ENCODE measurements around the gene SNX5. TPM values are rescaled to one million over a fixed set of nuclear protein-coding genes. Genes with fewer than 3 reads are reported as not detected.
"Not testable (repeated sequence)": the region's sequence is repeated elsewhere in the genome, so short reads cannot be mapped to it uniquely, and the experiment has no call there.

The SNX5 gene
- total RNA-seq, 1 donor from 2014 or later = 64.5 TPM

DNA sequence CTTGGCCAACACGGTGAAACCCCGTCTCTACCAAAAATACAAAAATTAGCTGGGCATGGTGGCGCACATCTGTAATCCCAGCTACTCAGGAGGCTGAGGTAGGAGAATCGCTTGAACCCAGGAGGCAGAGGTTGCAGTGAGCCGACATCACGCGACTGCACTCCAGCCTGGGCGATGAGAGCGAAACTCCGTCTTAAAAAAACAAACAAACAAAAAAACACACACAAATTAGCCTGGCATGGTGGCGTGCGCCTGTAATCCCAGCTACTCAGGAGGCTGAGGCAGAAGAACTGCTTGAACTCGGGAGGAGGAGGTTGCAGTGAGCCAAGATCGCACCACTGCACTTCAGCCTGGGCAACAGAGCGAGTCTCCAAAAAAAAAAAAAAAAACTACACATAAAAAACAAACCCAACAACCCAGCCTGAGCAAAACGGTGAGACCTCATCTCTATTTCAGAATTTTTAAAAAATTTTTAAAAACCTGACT, 8.2 kb downstream of the SNX5 start:
- DNase-seq (ENCODE audit: low spot score) = not testable (repeated sequence)

DNA sequence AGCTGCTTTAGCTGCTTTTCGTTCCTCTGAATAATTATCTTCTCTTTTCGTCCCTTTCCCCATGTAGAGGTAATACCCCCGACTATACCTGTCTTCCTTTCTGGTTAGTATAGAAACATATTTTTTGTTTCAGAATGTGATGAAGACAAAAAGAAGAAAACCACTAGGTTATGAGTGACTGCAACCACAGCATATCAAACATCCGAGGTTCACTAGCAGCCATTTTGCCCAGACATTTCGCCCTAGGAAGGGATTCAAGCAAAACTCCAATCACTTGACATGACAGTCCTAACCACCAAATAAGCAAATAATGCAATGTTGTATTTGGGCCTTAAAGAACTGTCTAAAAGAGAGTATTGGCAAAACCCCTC, 9.4 kb downstream of the SNX5 start:
- DNase-seq (ENCODE audit: low spot score) = no peak

DNA sequence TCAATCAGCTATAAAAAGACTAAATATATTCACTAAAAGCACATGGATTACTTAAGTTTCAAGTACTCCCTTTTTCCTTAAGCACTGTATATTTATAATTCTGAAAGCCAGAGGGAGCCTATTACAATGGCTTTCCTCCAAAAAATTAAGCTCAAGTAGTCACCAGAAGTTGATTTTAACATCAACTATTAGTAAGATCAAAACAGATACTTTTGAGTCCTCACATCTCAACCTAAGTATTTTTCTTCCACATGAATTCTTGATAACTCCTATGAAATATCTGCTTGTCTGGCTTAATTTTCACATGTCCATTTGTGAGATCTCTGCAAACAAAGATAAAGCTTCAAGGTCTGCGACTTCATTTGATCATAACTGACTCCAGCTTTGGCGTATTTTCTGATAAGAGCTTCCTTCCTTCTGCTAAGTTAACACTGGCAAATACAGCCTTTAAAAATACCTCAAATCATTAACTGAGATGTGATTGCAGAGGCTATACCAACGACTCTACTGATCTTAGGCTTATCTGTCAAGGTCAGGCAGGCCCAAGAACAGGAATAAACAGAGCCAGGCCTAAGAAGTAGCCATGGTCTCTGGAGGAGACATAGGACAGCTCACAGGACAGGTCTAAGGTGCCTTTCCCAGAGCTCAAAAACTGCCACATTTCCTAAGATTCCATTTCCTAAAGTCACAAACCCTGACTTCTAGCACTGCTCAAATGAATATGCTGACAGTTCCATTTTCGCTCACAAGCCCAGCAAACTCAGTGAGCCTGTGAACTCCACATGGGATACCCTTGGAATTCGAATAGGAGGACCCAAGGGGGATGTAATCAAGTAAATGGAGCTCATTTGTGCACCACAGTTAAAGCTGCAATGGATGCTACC, 10.0 kb downstream of the SNX5 start:
- DNase-seq (ENCODE audit: low spot score) = no peak

DNA sequence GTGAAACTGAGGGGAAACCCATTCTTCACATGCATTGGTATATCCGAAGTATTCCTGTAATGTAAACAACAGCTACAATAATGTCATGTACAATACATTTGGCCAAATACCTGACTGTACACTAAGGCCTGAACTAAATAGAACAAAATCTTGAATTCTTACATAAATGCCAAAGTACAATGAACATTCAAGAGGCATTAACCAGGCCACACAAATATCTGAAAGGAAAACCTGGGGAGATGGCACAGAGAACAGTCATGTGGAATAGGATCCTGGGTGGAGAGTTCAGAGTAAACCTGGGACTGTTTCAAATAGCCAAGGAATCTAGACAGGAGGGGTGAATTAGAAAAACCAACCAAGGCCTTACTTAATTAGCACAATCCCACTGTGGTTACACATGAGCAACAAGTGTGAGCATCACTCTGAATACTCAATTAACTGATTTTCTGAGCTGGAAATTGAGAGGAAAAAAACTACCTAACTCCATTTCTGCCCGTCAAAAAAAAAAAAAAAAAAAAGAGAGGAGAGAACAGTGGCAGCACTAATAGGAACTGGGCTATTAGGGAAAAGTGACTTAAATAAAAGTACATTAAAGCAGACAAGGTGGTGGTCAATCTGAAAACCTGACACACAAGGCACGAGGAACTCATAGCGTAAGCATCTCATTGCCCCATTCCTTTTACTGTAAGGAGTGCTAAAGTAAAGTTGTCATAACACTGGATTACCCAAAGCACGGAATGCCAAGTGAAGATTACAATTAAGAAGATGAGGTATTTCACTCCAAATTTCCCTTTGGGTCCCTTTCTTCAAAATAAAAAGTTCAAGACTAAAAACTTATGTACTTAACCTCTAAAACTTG, 10.9 kb downstream of the SNX5 start:
- no peak for DNase-seq (ENCODE audit: low spot score)

DNA sequence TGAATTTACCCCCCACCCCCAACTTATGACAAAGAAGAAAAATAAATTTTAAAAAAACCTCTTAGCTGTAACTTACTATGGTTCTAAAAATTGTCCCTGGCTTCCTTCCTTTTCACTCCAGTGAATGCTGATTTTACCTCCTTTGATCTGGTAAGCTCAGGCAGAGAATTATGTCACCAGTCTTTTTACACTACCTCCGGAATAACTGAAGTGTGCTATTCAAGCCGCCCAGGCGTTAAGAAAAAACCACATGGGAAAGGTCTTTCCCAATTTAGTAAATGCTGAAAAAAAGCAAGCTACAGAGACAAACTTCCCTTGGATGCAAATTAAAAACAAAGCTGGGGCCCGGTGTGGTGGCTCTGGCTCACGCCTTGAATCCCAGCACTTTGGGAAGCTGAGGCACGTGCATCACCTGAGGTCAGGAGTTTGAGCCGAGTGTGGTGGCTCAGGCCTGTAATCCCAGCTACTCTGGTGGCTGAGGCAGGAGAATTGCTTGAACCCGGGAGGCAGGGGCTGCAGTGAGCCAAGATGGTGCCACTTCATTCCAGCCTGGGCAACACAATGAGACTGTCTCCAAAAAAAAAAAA, 12.4 kb downstream of the SNX5 start:
- DNase-seq (ENCODE audit: low spot score) = no peak

DNA sequence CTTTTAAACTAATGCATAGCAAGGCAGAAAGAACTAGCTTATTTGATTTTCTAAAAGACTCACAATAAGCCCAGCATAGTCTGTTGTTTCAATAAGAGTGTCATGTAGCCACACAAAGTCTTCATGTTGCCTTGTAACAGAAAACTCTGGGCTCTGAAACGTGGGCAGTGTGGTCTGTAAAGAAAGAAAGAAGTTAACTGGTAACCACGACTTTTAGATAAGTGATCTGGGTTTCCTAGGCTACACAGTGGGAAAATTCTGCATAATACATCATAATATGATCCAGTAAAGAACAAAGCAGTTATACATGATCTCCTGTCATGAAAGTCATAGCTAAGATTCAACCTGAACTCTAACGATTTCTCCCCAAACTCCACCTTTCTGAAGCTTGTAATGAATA, 13.3 kb downstream of the SNX5 start:
- no peak for DNase-seq (ENCODE audit: low spot score)

DNA sequence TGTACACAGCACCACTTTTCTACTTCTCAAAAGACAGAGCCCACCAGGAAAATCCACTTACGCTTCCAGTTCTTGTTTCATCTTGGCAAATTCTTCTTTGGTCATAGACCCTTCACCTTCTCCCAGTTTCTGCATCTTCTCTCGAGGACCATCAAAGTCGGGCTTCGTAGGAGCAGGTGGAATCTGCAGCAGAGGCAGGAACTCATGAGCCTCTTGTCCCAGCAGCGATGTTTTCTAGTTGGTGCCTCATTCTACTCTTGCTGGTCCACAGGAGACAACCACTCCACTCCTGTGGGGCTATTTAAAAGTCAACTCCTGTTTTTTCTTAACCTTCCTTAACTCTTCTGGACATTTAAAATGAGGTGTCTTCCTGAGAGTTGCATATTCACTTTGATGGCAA, 14.7 kb downstream of the SNX5 start:
- DNase-seq (ENCODE audit: low spot score) = no peak

DNA sequence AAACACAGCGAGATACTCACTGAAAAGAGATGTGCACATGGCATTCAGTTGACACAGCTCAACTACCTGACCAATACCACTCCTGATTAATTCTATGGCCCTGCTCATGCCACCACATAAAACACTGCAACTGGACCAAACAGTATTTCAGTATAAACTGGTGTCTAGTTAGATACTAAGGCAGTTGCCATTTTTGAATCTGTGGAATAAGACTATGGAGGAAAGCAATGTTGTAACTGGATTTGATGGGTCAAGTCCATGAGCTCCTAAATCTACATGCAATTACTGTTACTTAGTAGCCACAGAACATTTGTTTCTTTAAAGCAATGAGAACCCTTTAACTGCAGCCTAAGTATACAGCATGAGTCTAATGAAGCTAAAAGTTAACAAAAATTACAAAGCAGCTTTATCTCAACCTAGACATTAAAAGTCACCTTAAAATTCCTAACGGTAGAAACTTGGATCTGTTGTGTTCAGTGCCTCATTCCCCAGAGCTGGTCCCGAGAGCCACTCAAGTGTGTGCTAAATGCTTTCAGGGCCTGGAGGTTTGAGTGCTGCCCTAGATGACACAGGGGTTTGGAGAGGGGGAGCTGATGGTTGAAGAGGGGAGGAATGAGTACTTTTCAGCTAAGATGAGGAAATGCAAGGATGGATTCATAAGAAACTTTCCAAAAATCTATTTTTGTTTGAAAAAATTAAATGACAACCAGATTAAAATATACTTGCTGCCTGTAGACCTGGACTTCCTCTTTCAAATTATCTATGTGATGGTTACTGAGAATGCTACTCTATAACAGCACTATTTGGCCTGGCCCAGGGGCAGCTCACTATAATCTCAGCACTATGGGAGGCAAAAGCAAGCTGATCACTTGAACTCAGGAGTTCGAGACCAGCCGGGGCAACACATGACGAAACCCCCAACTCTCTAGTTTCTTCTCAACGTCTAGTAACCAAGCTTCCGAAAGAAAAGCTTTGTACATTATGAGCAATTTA, 15.6 kb downstream of the SNX5 start:
- no peak for DNase-seq (ENCODE audit: low spot score)

DNA sequence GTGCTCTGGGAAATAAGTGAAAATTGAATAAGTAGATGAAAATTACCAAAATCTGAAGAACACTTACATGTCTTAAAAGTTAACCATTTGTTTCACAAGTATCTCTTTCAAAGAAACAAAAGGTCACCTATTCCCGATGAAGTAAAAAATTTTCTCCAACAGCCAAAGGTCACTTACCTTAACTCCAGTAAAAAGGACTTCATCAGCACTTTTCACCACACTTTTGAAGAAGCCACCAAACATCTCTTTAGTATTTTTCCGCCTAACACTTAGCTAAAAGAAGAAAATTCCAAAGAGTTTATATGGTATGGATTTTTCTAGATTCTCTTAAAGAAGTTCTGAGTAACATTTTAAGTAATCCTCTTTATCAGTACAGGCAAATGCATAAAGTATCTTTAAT, 17.3 kb downstream of the SNX5 start:
- DNase-seq (ENCODE audit: low spot score) = no peak

DNA sequence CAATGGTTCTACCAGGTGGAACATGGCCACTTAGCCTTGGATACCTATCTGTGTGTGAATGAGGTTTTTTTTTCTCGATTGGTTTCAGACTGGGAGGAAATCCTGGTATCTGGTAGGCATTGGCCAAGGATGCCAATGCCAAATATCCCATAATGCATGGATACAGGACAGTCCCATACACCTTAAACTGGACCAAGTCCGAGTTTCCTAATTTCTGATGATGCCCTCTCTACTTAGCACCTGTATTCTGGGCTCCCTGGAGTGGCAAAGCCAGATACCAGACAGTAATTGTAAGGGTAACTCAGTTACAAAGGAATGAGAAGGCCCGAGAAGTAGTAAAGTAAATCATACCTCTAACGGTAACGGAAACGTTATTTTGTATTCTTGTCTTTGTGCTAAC, 17.9 kb downstream of the SNX5 start:
- DNase-seq (ENCODE audit: low spot score) = no peak

DNA sequence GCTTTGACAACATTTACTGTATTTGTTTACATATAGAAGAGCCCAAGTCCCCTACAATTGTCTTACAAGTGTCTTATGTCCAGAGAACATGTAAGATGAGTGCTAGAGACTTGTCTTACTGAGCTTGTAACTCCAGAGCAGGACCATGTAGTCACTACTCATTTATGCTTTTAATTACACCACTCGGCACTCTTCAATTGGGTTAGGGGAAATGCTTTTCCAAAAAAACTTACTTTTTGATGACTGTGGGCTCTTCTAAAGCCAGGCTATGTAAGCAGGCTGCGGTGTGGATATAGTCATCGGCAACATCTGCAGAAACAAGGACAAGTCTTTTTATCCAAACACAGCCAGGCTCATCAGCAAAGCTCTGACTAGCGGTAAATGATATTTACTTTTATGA, 18.7 kb downstream of the SNX5 start:
- no peak for DNase-seq (ENCODE audit: low spot score)

DNA sequence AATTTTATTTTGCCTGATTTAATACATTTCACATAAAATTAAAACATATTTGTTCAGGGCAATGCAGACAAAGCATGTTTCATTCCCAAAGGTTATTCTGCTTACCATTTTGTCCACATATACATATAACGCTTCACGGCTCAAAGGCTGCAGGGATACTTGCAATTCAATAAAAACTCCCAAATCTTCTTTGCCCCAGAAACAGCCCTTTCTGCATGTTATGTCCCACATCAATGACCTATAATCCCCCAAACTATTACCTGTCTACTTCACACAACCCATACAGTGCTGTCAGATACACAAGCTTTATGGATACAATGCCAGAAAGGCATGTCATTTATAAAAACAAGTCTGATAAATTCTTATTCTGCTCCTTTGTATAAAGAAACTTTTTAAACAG, 20.2 kb downstream of the SNX5 start:
- no peak for DNase-seq (ENCODE audit: low spot score)

DNA sequence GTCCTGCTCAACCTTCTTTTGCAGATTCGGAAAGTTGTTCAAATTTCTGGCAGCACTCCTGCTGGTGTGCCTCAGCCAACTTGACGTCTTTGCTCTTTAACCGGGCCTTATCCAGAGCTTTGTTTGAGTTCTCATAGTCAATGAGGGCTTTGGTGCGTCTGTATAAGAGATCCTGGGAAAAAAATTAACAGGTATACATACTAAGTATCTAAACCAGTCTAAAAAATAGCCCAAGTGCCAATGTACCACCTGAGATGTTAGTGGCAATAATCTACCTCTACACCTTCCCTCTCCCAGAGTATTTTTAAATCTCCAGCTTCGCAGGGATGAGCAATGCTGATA, 21.1 kb downstream of the SNX5 start:
- DNase-seq (ENCODE audit: low spot score) = no peak

DNA sequence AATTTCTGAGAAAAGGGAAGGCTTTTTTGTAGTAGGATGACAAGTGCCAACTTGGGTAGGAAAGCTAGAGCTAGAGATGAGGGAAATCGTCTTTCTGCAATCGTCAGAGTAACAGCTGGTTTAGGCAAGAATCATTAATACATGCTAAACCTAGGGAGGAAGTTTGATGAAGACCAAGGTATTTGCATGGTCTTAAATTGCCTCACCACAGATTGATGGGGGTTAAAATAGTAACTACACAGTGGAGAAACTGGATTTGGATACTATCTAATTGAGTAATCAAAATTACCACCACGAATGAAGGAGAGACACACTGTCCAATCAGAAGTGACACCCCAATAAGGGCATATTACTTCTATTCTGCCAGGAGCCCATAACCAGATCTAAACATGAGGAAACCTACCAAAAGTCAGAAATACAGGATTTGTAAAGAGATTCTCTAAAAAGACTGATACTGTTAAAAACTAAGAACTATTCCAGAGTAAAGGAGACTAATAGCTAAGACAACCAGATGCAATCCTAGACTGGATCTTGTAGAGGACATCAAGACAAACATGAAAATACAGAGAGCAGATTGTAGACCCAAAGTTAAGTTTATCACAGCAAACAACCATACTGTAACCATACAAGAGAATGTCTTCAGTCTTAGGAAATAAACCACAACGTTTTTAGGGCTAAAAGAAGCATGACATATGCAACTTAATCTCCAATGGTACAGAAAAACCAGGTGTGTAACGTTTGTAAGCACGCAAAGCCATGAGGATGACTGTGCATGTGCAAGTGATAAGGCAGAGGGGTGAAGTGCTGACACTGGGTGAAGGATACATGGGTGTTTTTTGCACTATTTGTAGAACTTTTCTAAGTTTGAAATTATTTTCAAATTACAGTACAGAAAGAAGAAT, 21.8 kb downstream of the SNX5 start:
- no peak for DNase-seq (ENCODE audit: low spot score)

DNA sequence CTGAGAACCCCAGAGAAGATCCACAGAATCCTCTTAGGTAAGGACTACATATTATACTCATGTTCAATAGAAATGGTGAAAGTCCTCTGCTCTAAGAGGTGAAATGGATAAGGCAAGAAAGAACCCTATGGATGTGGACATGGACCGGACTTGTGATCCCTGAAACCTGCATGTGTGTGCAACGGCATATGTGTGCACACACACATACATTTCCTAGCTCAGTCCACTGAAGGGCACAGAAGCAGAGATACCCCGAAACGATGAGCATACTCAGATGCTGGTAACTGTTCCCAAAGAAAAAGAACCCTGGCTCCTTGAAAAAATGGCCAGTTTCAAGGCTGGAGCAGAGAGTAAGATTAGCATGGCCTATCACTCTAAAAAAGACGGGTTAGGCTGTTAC, 22.6 kb downstream of the SNX5 start:
- no peak for DNase-seq (ENCODE audit: low spot score)

DNA sequence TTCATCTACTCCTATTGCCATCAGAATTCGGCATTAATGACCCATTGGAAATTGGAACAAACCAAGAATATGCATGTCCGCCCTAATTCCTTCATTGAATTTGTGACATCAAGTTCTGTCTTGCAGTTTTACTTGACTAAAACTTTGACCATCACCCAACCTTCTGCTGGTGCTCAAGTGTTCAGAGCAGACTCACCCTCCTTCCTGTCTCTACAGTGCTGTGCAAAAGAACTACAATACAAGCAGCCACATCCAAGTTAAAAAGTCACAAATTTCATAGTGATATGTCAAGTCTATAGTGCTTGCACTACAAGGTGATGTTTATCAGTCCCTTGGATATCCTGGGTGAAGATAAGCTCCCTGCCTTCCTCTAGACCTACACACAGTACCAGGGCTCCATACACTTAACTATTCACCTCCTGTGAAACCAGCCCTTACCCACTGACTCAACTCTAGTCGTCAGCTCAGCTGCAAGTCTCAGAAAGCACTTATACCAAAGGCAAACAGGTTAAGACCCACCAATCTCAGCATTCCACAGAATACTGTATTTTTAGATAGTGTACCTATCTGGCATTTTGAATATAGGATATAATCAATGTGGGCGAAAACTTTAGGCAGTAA, 23.6 kb downstream of the SNX5 start:
- DNase-seq (ENCODE audit: low spot score) = no peak

DNA sequence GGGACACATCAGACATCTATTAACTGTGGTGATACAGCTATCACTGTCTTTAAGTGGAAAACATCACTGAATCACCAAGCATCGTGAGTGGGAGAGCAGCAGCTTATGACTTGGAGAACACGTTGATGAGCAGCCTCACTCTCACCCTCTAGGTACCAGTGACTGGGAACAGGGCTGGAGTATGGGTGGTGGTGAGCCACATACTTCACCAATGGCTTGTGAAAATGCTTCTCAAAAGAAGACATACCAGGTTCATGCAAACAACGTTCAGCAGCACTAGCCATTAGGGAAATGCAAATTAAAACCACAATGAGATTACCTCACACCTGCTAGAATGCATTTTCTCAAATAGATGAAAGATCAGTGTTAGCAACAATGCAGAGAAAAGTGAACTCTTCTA, 25.3 kb downstream of the SNX5 start:
- no peak for DNase-seq (ENCODE audit: low spot score)

DNA sequence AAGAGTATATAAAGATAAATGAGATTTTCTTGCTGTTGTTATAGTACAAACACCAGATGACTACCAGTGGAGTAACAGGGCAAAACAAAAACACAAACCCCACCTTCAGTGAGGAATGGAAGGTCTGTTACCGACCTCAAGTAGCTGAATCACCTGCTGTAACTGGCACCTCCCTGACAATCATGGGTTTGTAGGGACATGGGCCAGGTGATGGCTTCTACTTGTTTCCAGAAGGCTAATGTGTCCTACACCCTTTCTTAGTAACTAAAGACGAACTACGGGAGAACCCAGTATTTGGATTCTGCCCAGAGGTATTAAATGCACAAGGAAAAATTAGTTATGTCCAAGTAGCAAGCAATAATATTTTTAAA, 26.8 kb downstream of the SNX5 start:
- DNase-seq (ENCODE audit: low spot score) = no peak

DNA sequence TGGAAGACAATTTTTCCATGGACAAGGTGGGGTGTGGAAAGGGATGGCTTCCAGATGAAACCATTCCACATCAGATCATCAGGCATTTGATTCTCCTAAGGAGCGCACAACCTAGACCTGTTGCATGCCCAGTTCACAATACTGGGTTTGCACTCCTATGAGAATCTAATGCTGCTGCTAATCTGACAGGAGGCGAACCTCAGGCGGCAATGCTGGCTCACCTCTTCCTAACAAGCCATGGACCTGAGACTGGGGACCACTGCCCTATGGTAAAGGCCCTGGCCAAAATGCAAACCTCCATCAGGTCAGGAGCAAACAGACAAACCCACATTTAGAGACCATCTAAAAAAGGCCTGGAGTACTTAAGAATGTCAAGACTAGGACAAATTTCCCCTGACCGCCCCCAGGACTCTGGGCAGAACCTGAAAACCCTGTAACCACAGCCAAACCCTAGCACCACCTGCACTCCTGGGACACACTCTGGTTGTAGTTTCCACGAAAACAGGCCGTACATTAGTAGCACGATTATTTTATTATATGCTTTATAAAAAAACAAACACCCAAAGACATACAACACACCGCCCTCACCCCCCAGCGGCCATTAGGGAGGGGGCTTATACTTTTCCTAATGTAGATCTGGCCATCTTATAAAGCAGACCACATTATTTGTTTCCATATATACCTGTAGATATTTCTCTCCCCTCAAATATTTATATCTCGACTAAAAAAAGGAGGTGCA, 27.3 kb downstream of the SNX5 start:
- no peak for DNase-seq (ENCODE audit: low spot score)

All from mucosa of gallbladder (tissue), 1 donor.